A673 (cell line): Measurements from ENCODE around the gene WDR7. TPM values are rescaled to one million over a fixed set of nuclear protein-coding genes. Genes with fewer than 3 reads are reported as not detected.

Experiments
- BruUV-seq: library from RNA; stranded (reverse); fragments of 400-500 nt; replicated peaks from 2 replicates; lab custom pipeline; 2021; lab: Mats Ljungman, UMichigan
- CTCF ChIA-PET: fragments of 300-600 bp; sonication (Branson Sonifier 250); formaldehyde crosslinking; loops from one replicate; lab custom pipeline; 2022; ENCODE audit warnings: antibody characterized with exemption; lab: Charles Lee
- POLR2A ChIA-PET: fragments of 300-600 bp; sonication (Branson Sonifier 250); formaldehyde crosslinking; loops from one replicate; lab custom pipeline; 2022; ENCODE audit warnings: antibody characterized with exemption; ENCODE audit not compliant: low non-redundant PET; lab: Charles Lee
- DNase-seq: peaks from one replicate; pipeline ENCODE4 v3.0.0-alpha.2; 2015; ENCODE audit warnings: low spot score
- H3K27ac ChIP-seq: fragments of 200-600 bp; sonication (generic); 2 replicates; pipeline ENCODE4 v1.5.1; 2016; ENCODE audit warnings: mixed run types, low read depth, mild to moderate bottlenecking, mixed read lengths, antibody characterized with exemption, low read length; ENCODE audit not compliant: poor library complexity, severe bottlenecking
- H3K27me3 ChIP-seq: fragments of 200-600 bp; sonication (generic); replicated peaks from 2 replicates; pipeline ENCODE4 v1.6.1; 2017; ENCODE audit warnings: mixed run types, low read depth, mild to moderate bottlenecking, mixed read lengths, antibody characterized with exemption, low read length; ENCODE audit not compliant: insufficient read depth, poor library complexity
- H3K36me3 ChIP-seq: fragments of 200-600 bp; sonication (generic); 2 replicates; pipeline ENCODE4 v1.6.1; 2016; ENCODE audit warnings: mixed run types, mild to moderate bottlenecking, mixed read lengths, antibody characterized with exemption, low read length; ENCODE audit not compliant: insufficient read depth, poor library complexity, severe bottlenecking
- H3K4me1 ChIP-seq: fragments of 200-600 bp; sonication (generic); 2 replicates; pipeline ENCODE4 v1.6.1; 2017; ENCODE audit warnings: mixed run types, mild to moderate bottlenecking, mixed read lengths, antibody characterized with exemption, low read length; ENCODE audit not compliant: insufficient read depth, poor library complexity, severe bottlenecking
- H3K4me3 ChIP-seq: fragments of 200-600 bp; sonication (generic); 2 replicates; pipeline ENCODE4 v1.5.1; 2016; ENCODE audit warnings: low read depth, mixed run types, mild to moderate bottlenecking, mixed read lengths, low read length; ENCODE audit not compliant: poor library complexity, severe bottlenecking
- H3K9me3 ChIP-seq: fragments of 200-600 bp; sonication (generic); 2 replicates; pipeline ENCODE4 v1.6.1; 2016; ENCODE audit warnings: mixed run types, low read depth, mild to moderate bottlenecking, mixed read lengths, antibody characterized with exemption, low read length; ENCODE audit not compliant: poor library complexity, severe bottlenecking
- CTCF ChIP-seq: fragments of 300-800, 200-600 bp; sonication (generic); conservative IDR thresholded peaks from 2 replicates; pipeline ENCODE4 v1.5.1; 2017; ENCODE audit warnings: low read depth, mild to moderate bottlenecking, antibody characterized with exemption, low read length, moderate library complexity, mixed read lengths
- EZH2 ChIP-seq: fragments of 200-600 bp; sonication (generic); IDR thresholded peaks from 2 replicates; pipeline ENCODE4 v1.6.1; 2017; ENCODE audit warnings: borderline replicate concordance, low read depth, mild to moderate bottlenecking, mixed read lengths, antibody characterized with exemption, low read length; ENCODE audit not compliant: poor library complexity, severe bottlenecking
- intact Hi-C: fragments of 100-400 bp; cut with micrococcal nuclease; formaldehyde crosslinking; loops from one replicate; pipeline ENCODE4 v1.10.0; 2022; ENCODE audit not compliant: unreplicated experiment
- total RNA-seq: library from RNA; stranded (reverse); gene quantifications from 2 replicates; pipeline ENCODE4 v1.2.3, GENCODE V29; 2021

Gene WDR7
- total RNA-seq, 1 experiment from 2014 or later, result 21.2 TPM

DNA sequence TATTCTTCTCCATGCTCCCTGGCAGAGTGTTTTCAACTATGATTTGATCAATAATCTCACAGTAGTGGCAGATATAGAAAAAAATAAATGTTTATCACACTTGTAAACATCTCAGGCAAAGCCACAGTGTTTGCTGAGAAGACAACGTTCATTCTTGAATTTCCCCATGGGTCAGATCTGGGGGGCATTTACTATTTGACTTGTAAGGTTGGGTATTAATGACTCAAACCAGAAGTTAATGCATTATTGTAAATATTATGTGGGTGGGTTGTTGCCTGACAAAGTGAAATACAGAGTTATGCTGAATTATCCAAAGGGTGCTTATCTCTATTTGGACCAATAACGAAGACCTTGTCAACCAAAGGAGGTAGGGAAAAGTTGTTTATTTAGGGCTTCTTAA is 346.0 kb downstream of the WDR7 start:
- Histone ChIP-seq H3K27ac (no peak overlapping the region), H3K9me3 (no peaks in the 10 kb centered on the region), H3K4me1 (peaks cover 29% of the 10 kb centered on the region), H3K36me3 (no peaks in the 10 kb centered on the region), H3K27me3 (no peaks in the 10 kb centered on the region), H3K4me3 (no peak overlapping the region)
- ChIA-PET POLR2A (no interaction called here), CTCF (no interaction called here)
- TF ChIP-seq CTCF (no peak), EZH2 (no peak)
- no TSS peak for BruUV-seq
- no peak for DNase-seq
- intact Hi-C loops, result no loop called here

DNA sequence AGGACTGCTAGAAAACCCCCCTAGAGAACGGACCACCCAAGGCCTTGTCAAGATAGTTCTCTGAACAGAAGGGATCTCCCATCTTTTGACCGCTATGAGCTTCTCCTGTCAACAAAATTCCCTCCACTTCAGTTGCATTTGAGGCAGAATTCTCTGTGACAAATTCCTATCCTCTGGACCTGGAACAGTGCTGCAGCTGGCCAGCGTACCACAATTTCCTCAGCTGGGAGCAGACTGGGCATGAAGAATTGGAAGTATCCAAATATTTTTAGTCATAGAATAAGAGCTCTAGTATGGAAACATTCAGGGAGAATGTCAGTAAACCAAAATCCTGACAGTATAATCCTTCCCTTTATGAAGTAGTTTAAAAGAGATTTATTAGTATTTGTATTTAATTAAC is 348.7 kb downstream of the WDR7 start:
- intact Hi-C loops, result loop anchor here (5.0 kb wide), 1 partner anchor 437 kb away; the partner anchor contains the start of gene ONECUT2
- CTCF ChIA-PET, result no interaction called here

GRCh38 chr18:57002627-57003026 is 351.5 kb downstream of the WDR7 start:
- ChIA-PET POLR2A (interaction anchor here (0.6 kb wide), 1 partner anchor 16 kb away, joined by 4 read pairs; no protein-coding TSS in a partner anchor), CTCF (no interaction called here)
- intact Hi-C loops, result loop anchor here (5.0 kb wide), 1 partner anchor 435 kb away; the partner anchor contains the start of gene ONECUT2
- peaks cover 60% of the 10 kb centered on the region for H3K4me1 ChIP-seq
- peak; percentile 90 for DNase-seq
- no peak overlapping the region for H3K27ac ChIP-seq
- H3K9me3 ChIP-seq, result no peaks in the 10 kb centered on the region
- no peaks in the 10 kb centered on the region for H3K27me3 ChIP-seq
- H3K4me3 ChIP-seq, result no peak overlapping the region
- TF ChIP-seq CTCF, result no peak
- no peak for TF ChIP-seq EZH2
- BruUV-seq, result no TSS peak
- H3K36me3 ChIP-seq, result no peaks in the 10 kb centered on the region

More for the DNA sequence above, 348.7 kb downstream of the WDR7 start:
- DNase-seq, result no peak
- no TSS peak for BruUV-seq
- H3K27ac ChIP-seq, result no peak overlapping the region
- peaks cover 55% of the 10 kb centered on the region for H3K4me1 ChIP-seq
- POLR2A ChIA-PET, result no interaction called here
- no peak for TF ChIP-seq EZH2
- TF ChIP-seq CTCF, result no peak
- no peaks in the 10 kb centered on the region for H3K36me3 ChIP-seq
- H3K27me3 ChIP-seq, result no peaks in the 10 kb centered on the region
- H3K4me3 ChIP-seq, result no peak overlapping the region
- no peaks in the 10 kb centered on the region for H3K9me3 ChIP-seq
